ENCODE data around the gene TAF4B. TPM values are rescaled to one million over a fixed set of nuclear protein-coding genes. Genes with fewer than 3 reads are reported as not detected.

TAF4B gene
- total and polyA plus RNA-seq, 2 of the 8 experiments (the other 6 are each of a cell fraction or from before 2014, with no cell fraction given), result 9.3 to 19.8 TPM

- Histone ChIP-seq H3K36me3 (ENCODE audit: control insufficient read depth in 2 of 4, insufficient read depth in 4 of 4, low read length in 3 of 4) (no peaks in the 10 kb centered on the region), H3K56ac (replicated peaks; ENCODE audit: insufficient read length, low read depth, low read length) (no peak overlapping the region), H3K79me1 (ENCODE audit: low read depth, low read length) (no peaks in the 10 kb centered on the region), H2BK15ac (ENCODE audit: low read length) (no peak overlapping the region), H3K4me2 (ENCODE audit: insufficient read depth in 1 of 2, low read depth in 2 of 2, low read length in 2 of 2) (no peak overlapping the region), H2BK12ac (ENCODE audit: low read depth, low read length) (no peak overlapping the region), H3K23ac (ENCODE audit: insufficient read length) (no peak overlapping the region), H2BK20ac (ENCODE audit: low read length) (no peak overlapping the region), H2BK5ac (ENCODE audit: low read depth, low read length) (no peak overlapping the region), H3K27ac (ENCODE audit: low read depth, low read length) (no peak overlapping the region), H3K18ac (ENCODE audit: extremely low read depth, low read length) (no peak overlapping the region), H3K14ac (ENCODE audit: insufficient read length) (no peak overlapping the region), H4K20me1 (replicated peaks in 1 of 2; ENCODE audit: control insufficient read depth in 1 of 2, insufficient read depth in 2 of 2, low read length in 2 of 2) (no peaks in the 10 kb centered on the region), H3K4me1 (replicated peaks in 1 of 4; ENCODE audit: control insufficient read depth in 3 of 4, insufficient read depth in 4 of 4, low read length in 3 of 4) (no peaks in the 10 kb centered on the region), H3K23me2 (ENCODE audit: low read depth, low read length) (no peaks in the 10 kb centered on the region), H4K8ac (ENCODE audit: extremely low read depth, insufficient read depth, low read length) (no peak overlapping the region), H3K27me3 (replicated peaks in 1 of 4; ENCODE audit: control insufficient read depth in 3 of 4, extremely low read depth in 1 of 4, insufficient read depth in 3 of 4, low read length in 3 of 4) (no peaks in the 10 kb centered on the region), H2BK120ac (replicated peaks; ENCODE audit: low read depth, low read length) (no peak overlapping the region), H4K91ac (replicated peaks; ENCODE audit: insufficient read length, low read length) (no peak overlapping the region), H3K4ac (replicated peaks; ENCODE audit: insufficient read length, low read depth, low read length) (no peak overlapping the region), H2AFZ (ENCODE audit: low read length) (no peak overlapping the region), H4K5ac (ENCODE audit: insufficient read length, low read depth, low read length) (no peak overlapping the region), H3K9me3 (ENCODE audit: insufficient read depth in 2 of 2, low read depth in 1 of 2, low read length in 1 of 2) (no peaks in the 10 kb centered on the region), H3K9ac (replicated peaks in 1 of 4; ENCODE audit: extremely low read depth in 1 of 4, low read depth in 3 of 4, low read length in 3 of 4) (no peak overlapping the region), H3K4me3 (ENCODE audit: extremely low read depth in 1 of 4, insufficient read depth in 2 of 4, low read depth in 3 of 4, low read length in 4 of 4) (no peak overlapping the region), H2AK5ac (ENCODE audit: low read depth, low read length) (no peak overlapping the region), H3K79me2 (ENCODE audit: control insufficient read depth in 1 of 2, insufficient read depth in 2 of 2, low read length in 2 of 2) (no peaks in the 10 kb centered on the region)
- ChIA-PET POLR2A (ENCODE audit: partially characterized antibody) (no interaction called here), CTCF (ENCODE audit: partially characterized antibody) (no interaction called here)
- WGBS, 2 experiments (ENCODE audit: extremely low coverage in 1 of 2, insufficient coverage in 1 of 2, insufficient read length in 1 of 2, insufficient replicate concordance in 2 of 2, low coverage in 1 of 2, low lambda C conversion rate in 2 of 2, missing lambda C conversion rate in 1 of 2), result 97% methylated on average over 8 of the region's 8 CpGs; no CpG with 5 or more reads in 1 of the 2 experiments
- DNase-seq (ENCODE audit: low read depth in 1 of 2, low spot score in 2 of 2) (no peak), FAIRE-seq (no peak)
- TF ChIP-seq MAFK (IDR thresholded peaks at IDR 0.05; ENCODE audit: low read depth, low read length) (no peak), TAF7 (optimal IDR thresholded peaks at IDR 0.05; ENCODE audit: borderline replicate concordance, low read depth, low read length) (no peak), BCL11A (IDR thresholded peaks at IDR 0.05; ENCODE audit: low read depth in 2 of 2, low read length in 2 of 2) (no peak), SP1 (IDR thresholded peaks at IDR 0.05; ENCODE audit: low read depth, low read length) (no peak), JUN (IDR thresholded peaks at IDR 0.05; ENCODE audit: low read depth, low read length) (no peak), ATF2 (IDR thresholded peaks at IDR 0.05; ENCODE audit: low read length) (no peak), ASH2L (IDR thresholded peaks at IDR 0.05; ENCODE audit: low read length) (no peak), TEAD4 (IDR thresholded peaks at IDR 0.05; ENCODE audit: low read depth, low read length) (no peak), GTF2F1 (IDR thresholded peaks at IDR 0.05; ENCODE audit: borderline replicate concordance, low read depth, low read length) (no peak), KDM4A (IDR thresholded peaks at IDR 0.05; ENCODE audit: low read depth, low read length, severe bottlenecking) (no peak), CBX8 (IDR thresholded peaks at IDR 0.05; ENCODE audit: borderline replicate concordance, low read depth, low read length) (no peak), YY1 (IDR thresholded peaks at IDR 0.05; ENCODE audit: low read depth, low read length) (no peak), SP2 (IDR thresholded peaks at IDR 0.05; ENCODE audit: low read length) (no peak), POLR2A (IDR thresholded peaks at IDR 0.05; ENCODE audit: control extremely low read depth in 1 of 2, low read depth in 2 of 2, low read length in 2 of 2) (no peak), CHD1 (IDR thresholded peaks at IDR 0.05; ENCODE audit: low read depth, low read length) (no peak)
These were observed 35.7 kb upstream of the TAF4B start for GRCh38 chr18:26190506-26190905.
